Pancreas (tissue), 10 donors: ENCODE data around the gene ONECUT1. TPM values are rescaled to one million over a fixed set of nuclear protein-coding genes. Genes with fewer than 3 reads are reported as not detected.

Experiments used
- ATAC-seq, 4 donors: fragments of 200-7000 bp; cut with Tn5 transposase; one replicate each; pipeline versions ENCODE4 v1.8.0 to v1.9.1; 2020; ENCODE audit warnings: mild to moderate bottlenecking in 4 of 4, moderate library complexity in 4 of 4
- DNase-seq, 6 donors: peaks; one replicate each; pipeline ENCODE4 v3.0.0-alpha.2; 2020
- FAIRE-seq: peaks from 2 replicates; lab custom pipeline; 2012; peaks lifted over from hg19 to GRCh38; lab: Jason Lieb, UNC
- H3K27ac ChIP-seq, 4 donors: fragments of 200-600 bp; sonication (generic); 1 replicate in 3 of 4; 2 replicates in 1 of 4; pipeline versions ENCODE4 v1.5.0 to v1.8.0; 2020
- H3K27me3 ChIP-seq, 4 donors: fragments of 200-600 bp; one replicate each; pipeline ENCODE4 v1.8.0; 2021
- H3K36me3 ChIP-seq, 3 donors: fragments of 200-600 bp; sonication (generic) in 1 of 3; one replicate each; pipeline versions ENCODE4 v1.5.0 to v1.8.0; 2020 to 2021
- H3K4me1 ChIP-seq, 3 donors: fragments of 200-600 bp; one replicate each; pipeline ENCODE4 v1.8.0; 2021
- H3K4me3 ChIP-seq, 4 donors: fragments of 200-600 bp; sonication (generic) in 2 of 4; one replicate each; pipeline versions ENCODE4 v1.5.0 to v1.8.0; 2020 to 2021
- H3K9me3 ChIP-seq, 4 donors: fragments of 200-600 bp; one replicate each; pipeline ENCODE4 v1.8.0; 2021
- CTCF ChIP-seq, 4 donors: fragments of 200-600 bp; sonication (generic) in 3 of 4; IDR thresholded peaks; one replicate each; pipeline versions ENCODE4 v1.5.0 to v1.8.0; 2021; ENCODE audit warnings: antibody characterized with exemption in 4 of 4
- WGBS, 2 donors: extraction: QIAGEN DNeasy Blood & Tissue Kit; methylation state at CpG; one replicate each; pipeline ENCODE4 v1.1.7; 2013; 5-methylcytosine and 5-hydroxymethylcytosine counted together
- intact Hi-C, 3 donors: fragments of 100-400 bp; cut with DNase I; formaldehyde crosslinking; loops; one replicate each; pipeline versions ENCODE4 v1.11.1 to v1.14.2; 2022
- polyA plus RNA-seq, 2 donors: library from polyadenylated mRNA; stranded (reverse); fragments of 200-250 nt; gene quantifications; one replicate each; pipeline ENCODE4 v1.2.3, GENCODE V29; 2013
- total RNA-seq, 6 donors: library from RNA; stranded (reverse); fragmentation: NEBNext Ultra II Directional in 4 of 6; extraction: Animal tissue kit (Norgen Biotek cat#: 25700) in 4 of 6; gene quantifications; one replicate each; pipeline versions ENCODE4 v1.2.1 to v1.2.4, GENCODE V29; 2021 to 2023
- donor health status: healthy with polysubstance abuse.
- donor health status: DM: no; HTN: no; CAD: no; lungs with moderate emphysema.
- donor health status: DM: no; HTN: no; CAD: no.
- donor health status: control.
- donor health status: control.
- donor health status: Bipolar disorder and iron deficiency.
- donor health status: DM: yes; HTN: yes; CAD: no.
- donor health status: DM: no; HTN: no; CAD: no.
- donor health status: DM: no; HTN: no; CAD: no.
- donor health status: DM: yes; HTN: yes; CAD: no.

ONECUT1 gene
- total and polyA plus RNA-seq, 8 donors = 8.0 to 56.2 (median 36.8) TPM

- intact Hi-C loops = no loop called here
- H3K9me3 ChIP-seq = no peaks in the 10 kb centered on the region
- FAIRE-seq = no peak
- no peak for TF ChIP-seq CTCF (IDR thresholded peaks at IDR 0.05)
- no peaks in the 10 kb centered on the region for H3K27me3 ChIP-seq
- ATAC-seq = peak; percentile 2 to 29 (median 10)
- H3K4me3 ChIP-seq = peak overlapping the region in 3 of 4 donors; percentile 8 to 45 (median 32)
- H3K27ac ChIP-seq = peak overlapping the region; percentile 64 to 90 (median 86)
- peak in 4 of 6 donors; percentile 20 to 65 (median 46) for DNase-seq
- no peaks in the 10 kb centered on the region for H3K36me3 ChIP-seq
- WGBS, 2 donors = 14 to 27% methylated on average over 25 of the region's 25 CpGs
- peaks cover 19 to 44% (median 31%) of the 10 kb centered on the region in 3 donors for H3K4me1 ChIP-seq
These were observed 14.5 kb upstream of the ONECUT1 start for GRCh38 chr15:52804526-52805081.

DNA sequence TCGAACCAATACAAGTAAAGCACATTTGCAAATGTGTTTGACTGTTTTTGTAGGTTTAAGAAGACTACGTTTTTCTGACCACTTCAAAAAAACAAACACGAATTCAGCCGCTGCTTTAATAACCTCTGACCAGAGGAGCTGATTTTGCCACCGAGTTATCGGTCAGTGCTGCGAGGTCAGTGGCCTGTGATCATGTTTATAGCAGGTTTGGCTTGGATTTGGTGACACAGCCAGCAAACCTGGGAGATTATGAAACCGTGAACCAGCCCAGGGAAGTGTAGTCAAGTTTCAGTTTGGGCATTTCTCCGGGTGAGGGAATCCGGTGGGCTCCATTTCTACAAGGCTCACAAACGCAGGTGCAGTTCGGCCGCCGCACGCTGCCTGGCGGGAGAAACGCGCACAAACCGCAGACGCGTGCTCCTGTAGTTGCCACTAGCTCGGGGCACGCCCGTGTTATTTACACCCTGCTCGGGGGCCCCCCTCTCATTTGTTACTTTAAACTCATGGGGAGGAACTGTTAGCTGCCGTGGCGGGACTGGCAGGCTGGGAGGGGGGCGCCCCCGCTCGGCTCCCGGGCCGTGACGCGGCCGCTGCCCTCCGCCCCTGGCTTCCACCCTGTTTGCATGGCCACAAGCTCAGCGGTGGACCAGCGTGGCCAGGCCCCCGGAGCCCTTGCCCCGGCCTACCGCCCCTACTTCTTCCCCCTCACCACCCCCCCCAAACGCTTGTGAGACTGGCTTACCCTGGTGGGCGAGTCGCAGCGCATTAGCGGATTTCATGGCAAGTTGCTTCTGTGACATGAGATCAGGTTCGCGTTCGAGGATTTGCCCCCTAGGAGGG lies 13.6 kb upstream of the ONECUT1 start:
- WGBS, 2 donors = 12 to 24% methylated on average over 45 to 49 of the region's 49 CpGs
- peak; percentile 36 to 59 (median 46) for ATAC-seq
- no peak for FAIRE-seq

DNA sequence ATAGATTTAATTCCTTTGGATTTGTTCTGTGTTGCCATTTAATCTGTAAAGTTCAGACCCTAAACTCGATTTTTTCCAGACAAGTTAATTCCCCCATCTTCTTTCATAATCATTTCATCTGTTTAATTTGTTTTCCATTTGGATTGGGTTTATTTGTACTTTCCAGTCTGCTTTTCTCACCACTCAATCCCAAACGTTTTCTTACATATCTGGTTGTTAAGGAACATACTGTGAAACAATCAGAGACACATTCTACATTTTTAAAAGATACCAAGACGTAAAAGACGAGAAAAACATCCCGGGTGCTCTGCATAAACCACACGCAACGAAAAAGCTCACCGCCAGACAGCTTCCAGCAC lies 13.0 kb upstream of the ONECUT1 start:
- H3K36me3 ChIP-seq = no peaks in the 10 kb centered on the region
- H3K27me3 ChIP-seq = no peaks in the 10 kb centered on the region
- intact Hi-C loops = no loop called here
- no peak for FAIRE-seq
- H3K4me1 ChIP-seq = peaks cover 19 to 38% (median 30%) of the 10 kb centered on the region in 3 donors
- H3K9me3 ChIP-seq = no peaks in the 10 kb centered on the region
- DNase-seq = no peak
- WGBS, 2 donors = 26 to 28% methylated on average over 8 of the region's 8 CpGs
- H3K4me3 ChIP-seq = peak overlapping the region in 2 of 4 donors; percentile 38 to 45
- no peak for TF ChIP-seq CTCF (IDR thresholded peaks at IDR 0.05)
- H3K27ac ChIP-seq = peak overlapping the region; percentile 64 to 90 (median 86)
- ATAC-seq = peak in 1 of 4 donors; percentile 0

More for the DNA sequence above, 13.6 kb upstream of the ONECUT1 start:
- Histone ChIP-seq H3K27ac (peak overlapping the region; percentile 64 to 90 (median 86)), H3K4me1 (peaks cover 19 to 41% (median 30%) of the 10 kb centered on the region in 3 donors), H3K27me3 (no peaks in the 10 kb centered on the region), H3K9me3 (no peaks in the 10 kb centered on the region), H3K4me3 (peak overlapping the region in 3 of 4 donors; percentile 18 to 45 (median 38)), H3K36me3 (no peaks in the 10 kb centered on the region)
- TF ChIP-seq CTCF (IDR thresholded peaks at IDR 0.05) = no peak
- intact Hi-C loops = no loop called here
- peak in 5 of 6 donors; percentile 27 to 74 (median 55) for DNase-seq

DNA sequence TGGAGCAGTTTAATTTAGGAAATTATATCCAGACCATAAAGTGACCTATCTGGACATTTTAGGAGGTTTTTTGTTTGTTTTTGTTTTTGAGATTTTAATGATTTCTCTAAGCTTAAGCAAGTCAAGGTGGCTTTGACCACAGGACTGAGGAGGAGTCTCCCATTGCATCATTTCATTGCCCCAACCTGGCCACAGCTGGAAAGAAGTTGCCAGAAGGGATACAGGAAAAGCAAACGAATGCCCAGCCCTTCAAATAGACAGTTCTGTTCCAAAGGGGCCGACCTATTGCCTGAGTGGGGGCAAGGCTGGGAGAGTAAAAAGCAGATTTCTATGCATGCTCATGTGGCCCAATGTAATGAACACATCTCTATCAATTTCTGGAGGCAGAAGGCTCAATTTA lies 12.0 kb upstream of the ONECUT1 start:
- ATAC-seq (no peak), DNase-seq (no peak), FAIRE-seq (no peak)
- WGBS, 2 donors = 48 to 66% methylated on average over 2 of the region's 2 CpGs
- intact Hi-C loops = no loop called here
- H3K4me3 ChIP-seq = no peak overlapping the region
- H3K27ac ChIP-seq = no peak overlapping the region
- H3K9me3 ChIP-seq = no peaks in the 10 kb centered on the region
- no peaks in the 10 kb centered on the region for H3K27me3 ChIP-seq
- H3K4me1 ChIP-seq = peaks cover 18 to 34% (median 30%) of the 10 kb centered on the region in 3 donors
- TF ChIP-seq CTCF (IDR thresholded peaks at IDR 0.05) = no peak
- no peaks in the 10 kb centered on the region for H3K36me3 ChIP-seq
